ENCODE results near the gene GNG13.
A peak's percentile ranks its signal among the peaks of the same experiment; 100 is the strongest.

The GNG13 gene

GRCh38 chr16:819336-820043 is 19.0 kb upstream of the GNG13 start:
- H3K27me3 ChIP-seq (replicated peaks; ENCODE audit: control insufficient read depth, insufficient read depth, low read length), result peaks cover 39% of the 10 kb centered on the region
- peaks cover 3% of the 10 kb centered on the region for H3K4me1 ChIP-seq (ENCODE audit: control insufficient read depth, insufficient read depth, low read length)
- no peaks in the 10 kb centered on the region for H3K36me3 ChIP-seq (ENCODE audit: control insufficient read depth, insufficient read depth, low read length, severe bottlenecking)
- no peak overlapping the region for H3K9ac ChIP-seq (ENCODE audit: low read length)
- no peak for DNase-seq (ENCODE audit: low read depth)
- H3K4me3 ChIP-seq (ENCODE audit: low read length), result no peak overlapping the region
- H3K9me3 ChIP-seq (ENCODE audit: control insufficient read depth, low read length), result no peaks in the 10 kb centered on the region

DNA sequence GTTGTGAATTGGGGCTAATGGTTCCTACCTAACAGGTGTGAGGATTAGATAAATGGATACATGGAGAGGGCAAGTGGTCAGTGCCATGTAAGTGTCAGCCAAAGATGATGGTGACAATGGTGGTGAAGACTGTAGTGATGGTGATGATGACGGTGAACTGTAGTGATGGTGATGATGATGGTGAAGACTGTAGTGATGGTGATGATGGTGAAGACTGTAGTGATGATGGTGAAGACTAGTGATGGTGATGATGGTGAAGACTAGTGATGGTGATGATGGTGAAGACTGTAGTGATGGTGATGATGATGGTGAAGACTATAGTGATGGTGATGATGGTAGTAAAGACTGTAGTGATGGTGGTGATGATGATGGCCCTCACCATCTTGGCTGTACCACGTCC is 18.1 kb upstream of the GNG13 start:
- DNase-seq (ENCODE audit: low read depth), result no peak
- Histone ChIP-seq H3K27me3 (replicated peaks; ENCODE audit: control insufficient read depth, insufficient read depth, low read length) (peaks cover 35% of the 10 kb centered on the region), H3K9me3 (ENCODE audit: control insufficient read depth, low read length) (no peaks in the 10 kb centered on the region), H3K36me3 (ENCODE audit: control insufficient read depth, insufficient read depth, low read length, severe bottlenecking) (no peaks in the 10 kb centered on the region), H3K4me1 (ENCODE audit: control insufficient read depth, insufficient read depth, low read length) (peaks cover 12% of the 10 kb centered on the region), H3K4me3 (ENCODE audit: low read length) (no peak overlapping the region), H3K9ac (ENCODE audit: low read length) (no peak overlapping the region)

DNA sequence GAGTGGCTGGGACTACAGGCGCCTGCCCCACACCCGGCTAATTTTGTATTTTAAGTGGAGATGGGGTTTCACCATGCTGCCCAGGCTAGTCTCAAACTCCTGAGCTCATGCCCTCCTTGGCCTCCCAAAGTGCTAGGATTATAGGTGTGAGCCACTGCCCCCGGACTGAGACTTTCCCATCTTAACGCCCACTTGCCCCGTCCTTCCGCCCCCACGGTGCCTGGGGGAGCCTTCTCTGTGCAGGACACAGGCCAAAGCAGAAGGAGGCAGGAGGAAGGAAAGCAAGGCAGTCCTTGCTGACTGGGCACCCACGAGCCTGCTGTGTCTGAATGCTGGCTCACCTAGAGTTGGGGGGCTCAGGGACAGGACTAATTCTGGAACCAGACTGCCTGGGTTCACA is 17.6 kb upstream of the GNG13 start:
- DNase-seq (ENCODE audit: low read depth), result no peak
- Histone ChIP-seq H3K4me3 (ENCODE audit: low read length) (no peak overlapping the region), H3K9me3 (ENCODE audit: control insufficient read depth, low read length) (no peaks in the 10 kb centered on the region), H3K9ac (ENCODE audit: low read length) (no peak overlapping the region), H3K4me1 (ENCODE audit: control insufficient read depth, insufficient read depth, low read length) (peaks cover 16% of the 10 kb centered on the region), H3K27me3 (replicated peaks; ENCODE audit: control insufficient read depth, insufficient read depth, low read length) (peaks cover 30% of the 10 kb centered on the region), H3K36me3 (ENCODE audit: control insufficient read depth, insufficient read depth, low read length, severe bottlenecking) (no peaks in the 10 kb centered on the region)

GRCh38 chr16:817001-817906 is 16.7 kb upstream of the GNG13 start:
- H3K9me3 ChIP-seq (ENCODE audit: control insufficient read depth, low read length), result peaks cover 2% of the 10 kb centered on the region
- H3K4me1 ChIP-seq (ENCODE audit: control insufficient read depth, insufficient read depth, low read length), result peaks cover 17% of the 10 kb centered on the region
- DNase-seq (ENCODE audit: low read depth), result peak; percentile 18
- H3K27me3 ChIP-seq (replicated peaks; ENCODE audit: control insufficient read depth, insufficient read depth, low read length), result peaks cover 24% of the 10 kb centered on the region
- H3K9ac ChIP-seq (ENCODE audit: low read length), result no peak overlapping the region
- no peaks in the 10 kb centered on the region for H3K36me3 ChIP-seq (ENCODE audit: control insufficient read depth, insufficient read depth, low read length, severe bottlenecking)
- H3K4me3 ChIP-seq (ENCODE audit: low read length), result no peak overlapping the region

DNA sequence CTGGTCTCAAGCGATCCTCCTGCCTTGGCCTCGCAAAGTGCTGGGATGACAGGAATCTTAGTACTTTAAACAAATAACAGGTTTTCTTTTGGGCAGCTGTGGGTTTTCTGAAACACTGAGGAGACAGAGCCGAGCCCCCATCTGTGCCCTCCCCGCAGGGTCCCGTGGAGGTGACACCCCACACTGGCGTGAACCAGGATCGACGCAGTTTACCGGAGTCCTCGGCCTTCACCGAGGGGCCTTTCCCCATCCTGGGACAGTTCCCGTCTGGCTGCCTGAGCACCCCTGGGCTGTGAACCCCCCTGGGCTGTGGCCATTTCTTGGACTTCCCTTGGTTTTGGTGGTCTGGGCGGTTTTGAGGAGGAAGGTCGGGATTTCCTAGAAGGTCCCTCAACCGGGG is 15.3 kb upstream of the GNG13 start:
- H3K27me3 ChIP-seq (replicated peaks; ENCODE audit: control insufficient read depth, insufficient read depth, low read length), result peaks cover 16% of the 10 kb centered on the region
- H3K36me3 ChIP-seq (ENCODE audit: control insufficient read depth, insufficient read depth, low read length, severe bottlenecking), result no peaks in the 10 kb centered on the region
- peaks cover 17% of the 10 kb centered on the region for H3K4me1 ChIP-seq (ENCODE audit: control insufficient read depth, insufficient read depth, low read length)
- H3K9me3 ChIP-seq (ENCODE audit: control insufficient read depth, low read length), result peaks cover 5% of the 10 kb centered on the region
- no peak overlapping the region for H3K9ac ChIP-seq (ENCODE audit: low read length)
- no peak for DNase-seq (ENCODE audit: low read depth)
- H3K4me3 ChIP-seq (ENCODE audit: low read length), result no peak overlapping the region

DNA sequence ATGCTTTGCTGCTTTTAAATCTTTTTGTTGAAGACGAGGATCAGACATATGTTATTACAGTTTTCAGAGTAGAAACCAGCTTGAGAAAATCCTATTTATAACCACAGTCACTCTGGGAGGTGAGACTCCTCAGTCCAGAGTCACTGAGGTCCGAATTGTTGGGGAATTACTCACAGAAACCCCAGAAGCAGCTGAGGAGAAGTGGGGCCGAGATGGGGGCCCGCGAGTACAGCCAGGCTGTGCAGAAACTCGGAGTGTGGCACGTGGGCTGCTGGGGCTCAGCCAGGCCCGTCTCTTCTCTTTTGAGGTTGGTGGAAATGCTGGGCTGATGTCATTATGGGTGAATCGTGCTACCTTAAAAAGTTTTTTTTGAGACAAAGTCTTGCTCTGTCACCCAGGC is 14.4 kb upstream of the GNG13 start:
- H3K36me3 ChIP-seq (ENCODE audit: control insufficient read depth, insufficient read depth, low read length, severe bottlenecking), result no peaks in the 10 kb centered on the region
- H3K27me3 ChIP-seq (replicated peaks; ENCODE audit: control insufficient read depth, insufficient read depth, low read length), result peaks cover 16% of the 10 kb centered on the region
- no peak overlapping the region for H3K4me3 ChIP-seq (ENCODE audit: low read length)
- H3K4me1 ChIP-seq (ENCODE audit: control insufficient read depth, insufficient read depth, low read length), result peaks cover 17% of the 10 kb centered on the region
- no peak overlapping the region for H3K9ac ChIP-seq (ENCODE audit: low read length)
- peaks cover 5% of the 10 kb centered on the region for H3K9me3 ChIP-seq (ENCODE audit: control insufficient read depth, low read length)
- peak; percentile 13 for DNase-seq (ENCODE audit: low read depth)

DNA sequence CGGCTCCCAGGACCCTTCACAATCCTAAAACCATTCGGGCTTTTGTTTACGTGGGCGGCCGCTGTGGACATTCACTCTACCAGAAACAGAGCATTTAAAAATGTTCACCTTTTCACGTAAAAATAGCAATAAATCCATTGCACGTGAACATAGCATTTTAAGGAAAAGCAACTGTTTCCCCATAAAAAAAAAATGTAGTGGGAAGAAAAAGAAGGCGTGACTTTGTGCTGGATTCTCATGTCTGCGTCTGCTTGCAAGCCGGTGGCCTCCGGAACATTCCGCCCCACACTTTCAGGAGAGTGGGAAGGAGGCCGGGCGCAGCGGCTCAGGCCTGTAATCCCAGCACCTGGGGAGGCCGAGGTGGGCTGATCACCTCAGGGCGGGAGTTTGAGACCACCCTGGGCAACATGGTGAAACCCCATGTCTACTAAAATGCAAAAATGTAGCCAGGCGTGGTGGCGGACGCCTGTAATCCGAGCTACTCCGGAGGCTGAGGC is 13.4 kb upstream of the GNG13 start:
- DNase-seq (ENCODE audit: low read depth), result no peak
- Histone ChIP-seq H3K4me3 (ENCODE audit: low read length) (peak overlapping the region; percentile 63), H3K4me1 (ENCODE audit: control insufficient read depth, insufficient read depth, low read length) (peaks cover 17% of the 10 kb centered on the region)

DNA sequence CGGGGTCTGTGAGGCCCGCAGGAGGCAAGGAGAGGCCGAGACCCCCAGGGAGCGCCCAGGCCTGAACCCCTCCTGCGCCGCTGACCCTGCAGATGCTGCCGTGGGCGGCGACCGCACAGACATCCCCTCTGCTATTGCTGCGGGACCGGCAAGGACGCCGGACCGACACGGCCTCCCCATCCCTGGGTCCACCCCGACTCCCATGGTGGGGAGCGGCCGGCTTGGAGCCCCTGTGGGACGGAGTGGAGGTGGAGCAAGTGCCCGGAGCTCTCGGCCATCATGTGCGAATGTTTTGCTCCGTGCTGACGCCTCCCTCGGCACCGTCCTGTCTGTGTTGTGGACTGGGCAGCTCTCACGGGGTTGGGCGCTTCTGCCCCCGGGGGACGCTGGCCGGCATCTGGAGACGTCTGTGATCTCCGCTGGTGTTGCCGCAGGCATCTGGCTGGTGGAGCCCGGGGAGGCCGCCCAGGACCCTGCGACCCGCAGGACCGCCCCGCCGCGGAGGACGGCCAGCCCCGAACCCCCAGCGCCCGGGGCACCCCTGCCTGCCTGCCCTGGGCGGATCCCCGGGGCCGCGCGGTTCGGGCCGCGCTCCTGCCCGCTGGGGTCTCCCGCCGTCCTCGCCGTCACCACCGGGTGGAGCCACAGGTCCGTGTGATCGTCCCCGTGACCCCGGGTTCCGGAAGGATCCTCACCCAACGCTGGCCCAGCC is 12.8 kb upstream of the GNG13 start:
- Histone ChIP-seq H3K27me3 (replicated peaks; ENCODE audit: control insufficient read depth, insufficient read depth, low read length) (peaks cover 8% of the 10 kb centered on the region), H3K36me3 (ENCODE audit: control insufficient read depth, insufficient read depth, low read length, severe bottlenecking) (no peaks in the 10 kb centered on the region), H3K9ac (ENCODE audit: low read length) (peak overlapping the region; percentile 69), H3K9me3 (ENCODE audit: control insufficient read depth, low read length) (peaks cover 5% of the 10 kb centered on the region), H3K4me1 (ENCODE audit: control insufficient read depth, insufficient read depth, low read length) (peaks cover 22% of the 10 kb centered on the region), H3K4me3 (ENCODE audit: low read length) (peak overlapping the region; percentile 63)
- DNase-seq (ENCODE audit: low read depth), result peak; percentile 71

More for the DNA sequence above, 13.4 kb upstream of the GNG13 start:
- H3K27me3 ChIP-seq (replicated peaks; ENCODE audit: control insufficient read depth, insufficient read depth, low read length), result peaks cover 13% of the 10 kb centered on the region
- no peaks in the 10 kb centered on the region for H3K36me3 ChIP-seq (ENCODE audit: control insufficient read depth, insufficient read depth, low read length, severe bottlenecking)
- peak overlapping the region; percentile 69 for H3K9ac ChIP-seq (ENCODE audit: low read length)
- H3K9me3 ChIP-seq (ENCODE audit: control insufficient read depth, low read length), result peaks cover 5% of the 10 kb centered on the region

DNA sequence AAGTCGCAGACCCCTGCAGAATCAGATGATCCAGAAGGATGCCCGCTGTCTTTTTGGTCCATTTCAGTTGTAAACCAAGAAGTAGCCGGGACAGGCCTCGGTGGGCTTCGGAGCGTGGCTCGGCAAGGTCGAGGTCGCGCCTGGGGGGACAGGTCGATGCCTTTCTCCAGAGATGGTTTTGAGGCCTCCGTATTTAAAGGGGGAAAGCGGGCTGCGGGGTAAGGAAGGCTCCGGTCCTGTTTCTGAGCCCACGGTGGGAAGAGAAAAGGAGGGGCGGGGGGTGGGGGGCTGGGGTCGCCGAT is 7.5 kb upstream of the GNG13 start:
- no peak for DNase-seq (ENCODE audit: low read depth)
- Histone ChIP-seq H3K36me3 (ENCODE audit: control insufficient read depth, insufficient read depth, low read length, severe bottlenecking) (no peaks in the 10 kb centered on the region), H3K4me3 (ENCODE audit: low read length) (peak overlapping the region; percentile 94), H3K27me3 (replicated peaks; ENCODE audit: control insufficient read depth, insufficient read depth, low read length) (peaks cover 5% of the 10 kb centered on the region), H3K4me1 (ENCODE audit: control insufficient read depth, insufficient read depth, low read length) (peaks cover 9% of the 10 kb centered on the region), H3K9ac (ENCODE audit: low read length) (peak overlapping the region; percentile 93), H3K9me3 (ENCODE audit: control insufficient read depth, low read length) (peaks cover 5% of the 10 kb centered on the region)

- Histone ChIP-seq H3K9me3 (ENCODE audit: control insufficient read depth, low read length) (peaks cover 5% of the 10 kb centered on the region), H3K9ac (ENCODE audit: low read length) (peak overlapping the region; percentile 93), H3K4me1 (ENCODE audit: control insufficient read depth, insufficient read depth, low read length) (peaks cover 8% of the 10 kb centered on the region), H3K27me3 (replicated peaks; ENCODE audit: control insufficient read depth, insufficient read depth, low read length) (peaks cover 10% of the 10 kb centered on the region), H3K4me3 (ENCODE audit: low read length) (peak overlapping the region; percentile 94), H3K36me3 (ENCODE audit: control insufficient read depth, insufficient read depth, low read length, severe bottlenecking) (no peaks in the 10 kb centered on the region)
- DNase-seq (ENCODE audit: low read depth), result peak; percentile 92
Observed at GRCh38 chr16:807347-808084, 7.0 kb upstream of the GNG13 start.
